ENCODE data around the gene INSL4. TPM values are rescaled to one million over a fixed set of nuclear protein-coding genes. Genes with fewer than 3 reads are reported as not detected.

The INSL4 gene
- polyA plus RNA-seq, 1 of the 3 experiments (the other 2 are of a cell fraction): not detected

- TF ChIP-seq RXRA (IDR thresholded peaks at IDR 0.05; ENCODE audit: borderline replicate concordance, low read depth) (no peak), RAD21 (IDR thresholded peaks at IDR 0.05; ENCODE audit: low read length) (no peak), FOXJ3 (CRISPR knock-in tag; IDR thresholded peaks at IDR 0.05) (no peak)
These were observed 32.4 kb downstream of the INSL4 start (continued) for GRCh38 chr9:5263351-5264218.

GRCh38 chr9:5264219-5264595, 33.0 kb downstream of the INSL4 start:
- Histone ChIP-seq H3K27ac (ENCODE audit: low read depth in 2 of 2, low read length in 1 of 2) (no peak overlapping the region), H3K9ac (no peak overlapping the region), H3K4me3 (ENCODE audit: low read depth in 2 of 2, low read length in 1 of 2) (no peak overlapping the region), H3K4me1 (ENCODE audit: control insufficient read depth in 1 of 2, insufficient read depth in 2 of 2, low read depth in 1 of 2, low read length in 1 of 2) (peaks cover 0 to 7% of the 10 kb centered on the region in 2 experiments; a peak in 1 of 4 replicates), H3K4me2 (no peak overlapping the region), H4K20me1 (ENCODE audit: insufficient read depth) (no peaks in the 10 kb centered on the region), H3K36me3 (replicated peaks in 1 of 2; ENCODE audit: control insufficient read depth in 1 of 2, insufficient read depth in 2 of 2, low read length in 1 of 2) (no peaks in the 10 kb centered on the region), H3F3A (replicated peaks; ENCODE audit: insufficient read depth) (no peaks in the 10 kb centered on the region), H3K9me2 (no peaks in the 10 kb centered on the region), H2AFZ (ENCODE audit: low read depth) (no peak overlapping the region), H3K27me3 (ENCODE audit: insufficient read depth) (no peaks in the 10 kb centered on the region), H3K79me2 (ENCODE audit: insufficient read depth) (no peaks in the 10 kb centered on the region), H3K9me3 (no peaks in the 10 kb centered on the region)
- DNase-seq: no peak
- TF ChIP-seq EP300 (IDR thresholded peaks at IDR 0.05; ENCODE audit: borderline replicate concordance in 1 of 2, low read depth in 1 of 2, low read length in 1 of 2) (no peak), MEF2A (IDR thresholded peaks at IDR 0.05; ENCODE audit: borderline replicate concordance, low read depth) (no peak), JUND (IDR thresholded peaks at IDR 0.05) (no peak), GABPA (IDR thresholded peaks at IDR 0.05; ENCODE audit: low read depth) (no peak), PBX3 (IDR thresholded peaks at IDR 0.05) (no peak), MXI1 (IDR thresholded peaks at IDR 0.05; ENCODE audit: low read depth, low read length) (no peak), TAF1 (IDR thresholded peaks at IDR 0.05; ENCODE audit: borderline replicate concordance, low read depth, low read length) (no peak), NRF1 (IDR thresholded peaks at IDR 0.05; ENCODE audit: low read depth, low read length) (no peak), REST (IDR thresholded peaks at IDR 0.05; ENCODE audit: low read depth, low read length) (no peak), RAD21 (IDR thresholded peaks at IDR 0.05; ENCODE audit: low read length) (no peak)
- ChIA-PET POLR2A (no interaction called here), CTCF (no interaction called here)
